ENCODE results near the gene NHERF1. TPM values are rescaled to one million over a fixed set of nuclear protein-coding genes. Genes with fewer than 3 reads are reported as not detected.

The NHERF1 gene
- total RNA-seq, 1 experiment from 2014 or later = 34.0 TPM

DNA sequence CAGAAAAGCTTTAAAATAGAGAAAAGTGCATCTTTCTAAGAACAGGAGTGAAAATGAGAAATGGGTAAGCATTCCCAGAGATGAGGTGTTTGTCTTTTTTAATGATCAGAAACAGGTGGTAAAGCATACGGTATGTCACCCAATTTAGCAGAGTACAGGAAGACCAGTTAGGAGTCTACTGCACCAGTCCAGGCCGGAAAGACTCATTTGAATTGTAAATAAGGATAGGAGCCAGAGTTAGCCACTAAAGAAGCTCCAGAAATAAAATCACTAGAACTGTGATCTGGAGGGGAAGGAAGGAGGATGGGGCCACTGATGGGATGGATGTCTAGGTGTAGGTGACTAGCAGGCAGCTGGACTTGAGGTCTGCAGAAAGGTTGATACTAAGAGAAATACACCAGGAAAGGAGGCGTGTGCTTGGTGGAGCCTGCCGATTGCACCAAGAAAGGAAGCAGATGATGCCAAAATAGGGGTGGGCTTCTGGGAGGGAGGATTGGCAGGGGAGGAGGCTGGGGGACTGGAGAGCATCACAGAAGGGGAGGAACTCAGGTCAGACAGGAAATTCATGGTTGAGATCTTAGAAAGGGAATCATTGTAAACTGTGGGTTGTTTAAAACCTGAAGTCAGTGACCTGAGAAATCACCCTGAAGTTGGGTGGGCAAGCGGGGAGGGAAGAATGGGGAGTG is 35.8 kb downstream of the NHERF1 start:
- no peak for DNase-seq (ENCODE audit: low spot score)

- no peak for DNase-seq (ENCODE audit: low spot score)
Measured at GRCh38 chr17:74785096-74785980, 36.9 kb downstream of the NHERF1 start.

GRCh38 chr17:74785981-74786360 is 37.5 kb downstream of the NHERF1 start:
- DNase-seq (ENCODE audit: low spot score) = no peak

DNA sequence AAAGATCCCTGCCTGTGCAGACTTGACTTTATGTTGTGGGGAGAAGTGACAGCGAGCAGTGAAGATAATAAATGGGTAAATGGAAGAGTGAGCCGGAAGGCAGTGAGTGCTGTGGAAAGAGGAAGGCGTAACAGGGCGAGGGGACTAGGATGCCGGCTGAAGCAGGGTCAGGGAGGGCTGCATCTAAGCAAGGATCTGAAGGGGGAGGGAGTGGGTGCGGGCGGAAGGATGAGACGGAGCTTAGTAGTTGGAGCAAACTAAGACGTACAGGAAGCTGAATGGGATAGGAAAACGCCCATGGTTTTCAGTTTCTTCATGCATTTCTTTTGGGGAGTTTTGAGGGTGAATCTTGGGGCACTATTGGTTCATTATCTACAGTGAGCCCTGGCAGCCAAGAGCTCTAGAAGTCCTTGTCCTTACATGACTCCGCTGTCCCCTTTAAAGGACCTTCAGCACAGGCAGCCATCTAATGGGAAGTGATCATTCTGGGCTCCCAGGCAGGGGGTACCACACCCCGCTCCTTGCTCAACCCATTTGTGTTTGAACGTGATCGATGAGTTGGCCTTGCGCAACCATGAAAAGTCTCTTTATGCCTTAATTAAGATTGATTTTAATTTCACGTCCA is 38.1 kb downstream of the NHERF1 start:
- no peak for DNase-seq (ENCODE audit: low spot score)

GRCh38 chr17:74790161-74791058 is 42.0 kb downstream of the NHERF1 start:
- DNase-seq (ENCODE audit: low spot score) = no peak

DNA sequence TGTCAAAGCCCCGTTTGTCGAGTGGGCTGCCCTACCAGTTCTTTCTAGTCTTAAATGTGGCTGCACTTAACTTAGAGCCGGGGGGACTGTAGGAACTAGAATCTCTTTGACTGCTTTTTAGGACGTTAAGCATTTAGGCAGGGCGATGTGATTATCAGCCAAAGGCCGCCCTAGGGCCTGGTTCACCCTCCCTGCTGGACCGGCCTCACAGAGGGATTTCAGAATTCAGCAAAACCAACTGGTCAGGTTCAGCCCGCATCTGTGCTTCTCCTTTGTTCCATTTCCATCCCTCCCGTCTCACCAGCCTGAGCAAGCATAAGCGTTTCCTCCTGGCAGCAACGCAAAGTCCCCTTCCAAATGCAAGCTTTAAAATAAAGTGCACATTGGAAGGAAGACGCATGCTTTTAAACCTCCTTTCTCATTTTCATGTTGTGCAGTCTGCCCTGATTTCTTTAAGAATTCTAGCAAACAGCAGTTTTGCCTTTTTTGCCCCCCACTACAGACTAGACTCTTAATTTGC is 44.2 kb downstream of the NHERF1 start:
- no peak for DNase-seq (ENCODE audit: low spot score)

GRCh38 chr17:74795327-74796020 is 47.0 kb downstream of the NHERF1 start:
- DNase-seq (ENCODE audit: low spot score) = no peak

GRCh38 chr17:74796211-74796610 is 47.8 kb downstream of the NHERF1 start:
- DNase-seq (ENCODE audit: low spot score) = no peak

DNA sequence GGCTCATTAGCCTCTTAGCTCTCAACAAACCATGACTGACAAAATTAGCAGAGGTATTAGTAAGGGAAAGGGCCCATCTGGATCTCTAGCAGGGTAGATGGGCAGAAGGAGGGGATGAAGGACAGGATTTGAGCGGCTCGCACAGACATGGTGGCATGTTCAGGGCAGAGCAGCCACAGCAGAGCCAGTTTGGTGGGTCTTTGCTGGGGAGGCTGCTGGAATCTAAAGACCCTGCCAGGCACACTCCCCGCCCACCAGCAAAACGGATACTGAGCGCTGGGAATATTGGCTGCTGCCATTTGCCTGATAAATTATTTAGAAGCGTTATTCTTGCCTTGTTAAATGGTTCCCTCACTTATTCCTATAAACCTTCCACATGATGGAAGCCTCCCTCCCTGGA is 48.4 kb downstream of the NHERF1 start:
- no peak for DNase-seq (ENCODE audit: low spot score)

- DNase-seq (ENCODE audit: low spot score) = no peak
Measured at GRCh38 chr17:74797824-74798223, 49.4 kb downstream of the NHERF1 start.

GRCh38 chr17:74798239-74798707 is 49.8 kb downstream of the NHERF1 start:
- DNase-seq (ENCODE audit: low spot score) = no peak

DNA sequence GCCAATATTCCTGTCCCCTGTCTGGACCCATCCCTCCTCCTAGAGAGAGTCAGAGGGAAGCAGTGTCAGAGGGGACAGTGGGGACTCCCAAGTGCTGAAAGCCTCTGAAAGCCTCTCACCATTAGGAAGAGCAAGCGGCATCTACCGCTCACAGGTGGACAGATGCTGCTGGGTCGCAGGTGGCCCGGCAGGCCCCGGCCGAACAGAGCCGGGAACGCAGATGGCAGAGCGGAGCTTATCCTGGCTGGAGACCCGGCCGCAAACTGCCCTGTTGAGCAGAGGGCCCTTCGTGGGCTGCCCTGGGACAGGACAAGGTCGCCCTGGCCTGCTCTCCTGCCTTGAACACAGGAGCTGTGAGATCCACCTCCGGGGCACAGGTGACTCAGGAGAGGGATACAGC is 50.7 kb downstream of the NHERF1 start:
- no peak for DNase-seq (ENCODE audit: low spot score)

GRCh38 chr17:74800531-74800930 is 52.1 kb downstream of the NHERF1 start:
- no peak for DNase-seq (ENCODE audit: low spot score)

GRCh38 chr17:74801896-74802295 is 53.5 kb downstream of the NHERF1 start:
- no peak for DNase-seq (ENCODE audit: low spot score)

- DNase-seq (ENCODE audit: low spot score) = no peak
Measured at GRCh38 chr17:74803388-74803930, 55.0 kb downstream of the NHERF1 start.

DNA sequence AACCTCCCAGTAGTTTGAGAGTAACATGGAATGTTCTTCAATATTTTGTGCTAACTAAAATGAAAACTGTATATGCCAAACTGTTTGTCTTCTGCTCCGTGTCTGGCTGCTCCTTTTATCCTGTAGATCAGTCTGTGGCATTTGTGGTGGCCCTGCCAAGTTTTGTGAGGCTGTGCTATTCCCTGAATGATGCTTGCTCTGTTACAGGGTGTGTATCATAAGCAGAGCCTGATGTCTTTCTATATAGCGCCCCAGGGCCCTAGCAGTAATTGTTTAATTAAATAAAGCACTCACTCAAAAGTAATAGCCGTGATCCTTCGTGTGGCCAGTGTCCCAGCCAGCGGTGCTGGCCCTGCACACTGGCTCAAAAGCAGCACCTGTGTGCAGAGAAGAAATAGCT is 55.5 kb downstream of the NHERF1 start:
- DNase-seq (ENCODE audit: low spot score) = no peak

GRCh38 chr17:74804683-74805082 is 56.3 kb downstream of the NHERF1 start:
- DNase-seq (ENCODE audit: low spot score) = no peak

DNA sequence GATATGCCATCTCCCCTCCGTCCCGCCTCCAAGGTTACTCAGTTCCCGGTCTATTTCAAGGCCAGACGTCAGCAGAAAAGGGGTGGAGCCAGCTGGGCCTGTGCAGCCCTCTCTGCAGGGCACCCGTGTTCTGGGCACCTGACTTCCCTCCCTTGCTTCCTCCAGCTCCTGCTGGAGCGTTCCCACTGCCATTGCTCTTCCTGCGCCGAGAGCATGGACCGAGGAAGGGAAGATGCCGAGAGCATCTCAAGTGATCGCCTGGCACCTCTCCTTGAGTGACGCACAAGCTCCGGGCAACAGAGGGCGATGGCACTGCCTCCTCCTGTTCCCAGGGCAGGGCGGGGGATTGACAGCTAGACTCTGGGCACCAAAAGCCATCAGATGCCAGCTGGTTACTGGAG is 57.2 kb downstream of the NHERF1 start:
- DNase-seq (ENCODE audit: low spot score) = no peak

- no peak for DNase-seq (ENCODE audit: low spot score)
Measured at GRCh38 chr17:74806334-74806733, 57.9 kb downstream of the NHERF1 start.

DNA sequence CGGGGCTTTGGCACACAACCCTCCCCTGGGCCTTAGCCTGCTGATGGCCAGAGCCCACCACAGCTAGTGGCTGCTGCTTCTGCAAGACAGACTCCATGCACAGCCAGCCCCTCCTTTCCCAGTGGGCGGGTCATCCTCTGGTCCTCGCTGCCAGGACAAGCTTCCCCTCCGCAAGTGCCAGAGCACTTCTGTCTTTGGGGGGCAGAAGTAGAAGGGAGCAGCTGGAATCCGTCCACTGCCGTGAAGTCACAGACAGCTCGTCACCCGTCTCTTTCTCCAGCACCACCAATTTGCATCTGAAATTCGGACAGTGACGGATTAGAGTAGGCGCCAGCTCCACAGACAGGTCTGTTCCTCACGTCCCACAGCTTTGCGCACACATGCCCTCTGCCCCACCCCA is 59.0 kb downstream of the NHERF1 start:
- DNase-seq (ENCODE audit: low spot score) = no peak
